HEK293 (cell line): ENCODE measurements around the gene TAF11.
A peak's percentile ranks its signal among the peaks of the same experiment; 100 is the strongest.

ENCODE experiments used
- CTCF ChIA-PET: fragments of 350-600 bp; formaldehyde crosslinking; extraction: SDS; loops from one replicate; lab custom pipeline; 2021; ENCODE audit warnings: antibody characterized with exemption; lab: Yijun Ruan, JAX
- POLR2A ChIA-PET: fragments of 300-600 bp; formaldehyde crosslinking; extraction: SDS; loops from one replicate; lab custom pipeline; 2020; ENCODE audit warnings: antibody characterized with exemption, inconsistent platforms; lab: Yijun Ruan, JAX
- H3K27ac ChIP-seq: fragments of 200-500 bp; sonication (Bioruptor generic); 2 replicates; pipeline ENCODE4 v1.5.1; 2014; ENCODE audit warnings: low read depth, low read length, control low read depth, inconsistent platforms; ENCODE audit errors: extremely low read depth
- H3K36me3 ChIP-seq, 2 experiments: fragments of 200-500 bp in 1 of 2; sonication (Bioruptor generic) in 1 of 2; 1 replicate in 1 of 2; 2 replicates in 1 of 2; pipeline ENCODE4 v1.5.1; 2014 to 2017; ENCODE audit warnings: inconsistent platforms in 2 of 2, low read length in 2 of 2; ENCODE audit not compliant: control insufficient read depth in 2 of 2, insufficient read depth in 1 of 2
- H3K4me1 ChIP-seq: fragments of 200-500 bp; sonication (Bioruptor generic); 2 replicates; pipeline ENCODE4 v1.5.1; 2014; ENCODE audit warnings: mild to moderate bottlenecking, low read length, inconsistent platforms; ENCODE audit not compliant: control insufficient read depth, insufficient read depth
- H3K4me3 ChIP-seq: 2 replicates; pipeline ENCODE4 v1.5.1; 2011; ENCODE audit warnings: low read depth, mild to moderate bottlenecking, control low read depth, low read length, moderate library complexity
- H3K9me3 ChIP-seq: fragments of 200-500 bp; sonication (Bioruptor generic); 2 replicates; pipeline ENCODE4 v1.5.1; 2014; ENCODE audit warnings: low read depth, low read length, inconsistent platforms; ENCODE audit not compliant: control insufficient read depth, insufficient read depth
- BCL6B ChIP-seq: fragments of 450-650 bp; formaldehyde crosslinking; IDR thresholded peaks from 2 replicates; pipeline ENCODE4 v1.5.1; 2017; ENCODE audit warnings: missing biosample characterization, missing genetic modification characterization
- GFI1B ChIP-seq: fragments of 450-650 bp; formaldehyde crosslinking; IDR thresholded peaks from 2 replicates; pipeline ENCODE4 v1.5.1; 2016; ENCODE audit warnings: missing biosample characterization, missing genetic modification characterization
- GLIS1 ChIP-seq: fragments of 450-650 bp; formaldehyde crosslinking; IDR thresholded peaks from 2 replicates; pipeline ENCODE4 v1.5.1; 2016; ENCODE audit warnings: missing biosample characterization, missing genetic modification characterization
- HOXA7 ChIP-seq: sonication (generic); formaldehyde crosslinking; IDR thresholded peaks from 2 replicates; pipeline ENCODE4 v1.8.1; 2022; ENCODE audit warnings: missing genetic modification reagents, borderline replicate concordance
- INSM2 ChIP-seq: fragments of 450-650 bp; formaldehyde crosslinking; IDR thresholded peaks from 2 replicates; pipeline ENCODE4 v1.5.1; 2016; ENCODE audit warnings: missing biosample characterization, missing genetic modification characterization
- KLF8 ChIP-seq: fragments of 450-650 bp; formaldehyde crosslinking; IDR thresholded peaks from 2 replicates; pipeline ENCODE4 v1.5.1; 2016; ENCODE audit warnings: missing biosample characterization, missing genetic modification characterization
- MYNN ChIP-seq: fragments of 450-650 bp; formaldehyde crosslinking; IDR thresholded peaks from 2 replicates; pipeline ENCODE4 v1.5.1; 2016; ENCODE audit warnings: missing biosample characterization, missing genetic modification characterization, borderline replicate concordance
- SP7 ChIP-seq: fragments of 450-650 bp; formaldehyde crosslinking; IDR thresholded peaks from 2 replicates; pipeline ENCODE4 v1.5.1; 2016; ENCODE audit warnings: missing biosample characterization, missing genetic modification characterization
- ZBTB1 ChIP-seq: fragments of 450-650 bp; formaldehyde crosslinking; IDR thresholded peaks from 2 replicates; pipeline ENCODE4 v1.5.1; 2016; ENCODE audit warnings: missing biosample characterization, missing genetic modification characterization
- ZBTB21 ChIP-seq: fragments of 450-650 bp; formaldehyde crosslinking; IDR thresholded peaks from 2 replicates; pipeline ENCODE4 v1.5.1; 2017; ENCODE audit warnings: missing biosample characterization, missing genetic modification characterization
- ZBTB26 ChIP-seq: fragments of 450-650 bp; formaldehyde crosslinking; optimal IDR thresholded peaks from 2 replicates; pipeline ENCODE3; 2016; ENCODE audit warnings: missing biosample characterization, mild to moderate bottlenecking, missing genetic modification characterization
- ZBTB6 ChIP-seq: fragments of 450-650 bp; formaldehyde crosslinking; IDR thresholded peaks from 2 replicates; pipeline ENCODE4 v1.5.1; 2017; ENCODE audit warnings: missing biosample characterization, missing genetic modification characterization
- ZFP37 ChIP-seq: fragments of 450-650 bp; formaldehyde crosslinking; IDR thresholded peaks from 2 replicates; pipeline ENCODE4 v1.5.1; 2016; ENCODE audit warnings: missing biosample characterization, missing genetic modification characterization
- ZNF112 ChIP-seq: fragments of 450-650 bp; formaldehyde crosslinking; IDR thresholded peaks from 2 replicates; pipeline ENCODE4 v1.5.0; 2017; ENCODE audit warnings: missing biosample characterization, missing genetic modification characterization
- ZNF132 ChIP-seq: fragments of 450-650 bp; formaldehyde crosslinking; IDR thresholded peaks from 2 replicates; pipeline ENCODE4 v1.5.1; 2017; ENCODE audit warnings: missing biosample characterization, missing genetic modification characterization, borderline replicate concordance
- ZNF133 ChIP-seq: fragments of 450-650 bp; formaldehyde crosslinking; IDR thresholded peaks from 2 replicates; pipeline ENCODE4 v1.5.1; 2016; ENCODE audit warnings: missing biosample characterization, missing genetic modification characterization
- ZNF146 ChIP-seq: fragments of 450-650 bp; formaldehyde crosslinking; IDR thresholded peaks from 2 replicates; pipeline ENCODE4 v1.5.1; 2016; ENCODE audit warnings: missing biosample characterization, missing genetic modification characterization
- ZNF214 ChIP-seq: fragments of 450-650 bp; formaldehyde crosslinking; IDR thresholded peaks from 2 replicates; pipeline ENCODE4 v1.5.1; 2017; ENCODE audit warnings: missing biosample characterization, mild to moderate bottlenecking, missing genetic modification characterization, borderline replicate concordance
- ZNF280D ChIP-seq: fragments of 450-650 bp; formaldehyde crosslinking; IDR thresholded peaks from 2 replicates; pipeline ENCODE4 v1.5.1; 2016; ENCODE audit warnings: missing biosample characterization, missing genetic modification characterization
- ZNF391 ChIP-seq: fragments of 450-650 bp; formaldehyde crosslinking; IDR thresholded peaks from 2 replicates; pipeline ENCODE4 v1.5.1; 2016; ENCODE audit warnings: low read depth, missing biosample characterization, missing genetic modification characterization, borderline replicate concordance
- ZNF488 ChIP-seq: fragments of 450-650 bp; formaldehyde crosslinking; IDR thresholded peaks from 2 replicates; pipeline ENCODE4 v1.5.1; 2016; ENCODE audit warnings: missing biosample characterization, missing genetic modification characterization
- ZNF558 ChIP-seq: fragments of 450-650 bp; formaldehyde crosslinking; IDR thresholded peaks from 2 replicates; pipeline ENCODE4 v1.5.1; 2016; ENCODE audit warnings: missing biosample characterization, missing genetic modification characterization
- ZNF560 ChIP-seq: fragments of 450-650 bp; formaldehyde crosslinking; IDR thresholded peaks from 2 replicates; pipeline ENCODE4 v1.5.1; 2017; ENCODE audit warnings: missing biosample characterization, missing genetic modification characterization, borderline replicate concordance
- ZNF626 ChIP-seq: fragments of 450-650 bp; sonication (Bioruptor Pico); formaldehyde crosslinking; IDR thresholded peaks from 2 replicates; pipeline ENCODE4 v1.5.1; 2018; ENCODE audit warnings: missing biosample characterization, missing genetic modification characterization, inconsistent platforms
- ZNF639 ChIP-seq: fragments of 450-650 bp; formaldehyde crosslinking; IDR thresholded peaks from 2 replicates; pipeline ENCODE4 v1.5.1; 2016; ENCODE audit warnings: missing biosample characterization, missing genetic modification characterization
- ZNF660 ChIP-seq: fragments of 450-650 bp; IDR thresholded peaks from 2 replicates; pipeline ENCODE4 v1.5.1; 2018; ENCODE audit warnings: missing biosample characterization, mild to moderate bottlenecking, missing genetic modification characterization

TAF11 gene

GRCh38 chr6:34922177-34922663 lies 34.4 kb upstream of the TAF11 start:
- Histone ChIP-seq H3K27ac (no peak overlapping the region), H3K4me3 (no peak overlapping the region), H3K9me3 (no peaks in the 10 kb centered on the region), H3K36me3 (no peaks in the 10 kb centered on the region), H3K4me1 (peaks cover 3% of the 10 kb centered on the region; the same call in 1 of the 2 replicates)
- POLR2A ChIA-PET: interaction anchor here (0.7 to 1.5 kb wide), 3 partner anchors 24 to 39 kb away, joined by 4 to 5 read pairs (median 5); partner anchors contain the start of gene TAF11
- CTCF ChIA-PET: interaction anchor here (0.6 to 0.7 kb wide), 4 partner anchors 55 to 1173 kb away, joined by 3 to 4 read pairs (median 3); no protein-coding TSS in a partner anchor
- TF ChIP-seq ZBTB6 (peak; percentile 59; the same call in 1 of the 2 replicates), SP7 (tag by site-specific recombination) (peak; percentile 60; the same call in 1 of the 2 replicates), ZNF626 (tag by site-specific recombination) (no peak), ZNF560 (no peak), ZBTB21 (tag by site-specific recombination) (0 out of 2 replicates have a peak, but pooled peaks have one; percentile 26), ZNF488 (no peak), ZNF391 (tag by site-specific recombination) (0 out of 2 replicates have a peak, but pooled peaks have one; percentile 47), KLF8 (tag by site-specific recombination) (0 out of 2 replicates have a peak, but pooled peaks have one; percentile 40), GFI1B (tag by site-specific recombination) (no peak), INSM2 (tag by site-specific recombination) (peak; percentile 52; the same call in 1 of the 2 replicates), ZNF660 (tag by site-specific recombination) (no peak), ZNF132 (tag by site-specific recombination) (no peak), ZNF214 (no peak), GLIS1 (tag by site-specific recombination) (no peak), HOXA7 (CRISPR knock-in tag) (no peak), MYNN (tag by site-specific recombination) (peak; percentile 53; the same call in 1 of the 2 replicates), ZBTB1 (tag by site-specific recombination) (no peak), ZNF112 (tag by site-specific recombination) (no peak), ZNF146 (tag by site-specific recombination) (peak; percentile 34; the same call in 1 of the 2 replicates), ZBTB26 (tag by site-specific recombination) (no peak), ZNF639 (tag by site-specific recombination) (peak; percentile 86; the same call in 1 of the 2 replicates), BCL6B (tag by site-specific recombination) (no peak), ZNF558 (tag by site-specific recombination) (no peak), ZNF133 (tag by site-specific recombination) (no peak), ZNF280D (tag by site-specific recombination) (peak; percentile 75; the same call in 1 of the 2 replicates), ZFP37 (tag by site-specific recombination) (0 out of 2 replicates have a peak, but pooled peaks have one; percentile 54)
